ENCODE results near the gene WNT8B.

- no peak for TF ChIP-seq POLR2A (IDR thresholded peaks at IDR 0.05; ENCODE audit: low read length)
- no peak for TF ChIP-seq GATA1 (IDR thresholded peaks at IDR 0.05; ENCODE audit: low read depth, low read length)
Measured at GRCh38 chr10:100528123-100528886, 65.5 kb downstream of the WNT8B start.

Measured in erythroblast (primary cell).